Erythroblast (primary cell): ENCODE measurements around the gene SLC25A29.

ENCODE experiments used
- GATA1 ChIP-seq: IDR thresholded peaks from 2 replicates; pipeline ENCODE4 v1.6.1; 2011; ENCODE audit warnings: low read depth, mild to moderate bottlenecking, control low read depth, low read length, moderate library complexity
- POLR2A ChIP-seq: IDR thresholded peaks from 2 replicates; pipeline ENCODE4 v1.6.1; 2011; ENCODE audit warnings: mild to moderate bottlenecking, low read length

DNA sequence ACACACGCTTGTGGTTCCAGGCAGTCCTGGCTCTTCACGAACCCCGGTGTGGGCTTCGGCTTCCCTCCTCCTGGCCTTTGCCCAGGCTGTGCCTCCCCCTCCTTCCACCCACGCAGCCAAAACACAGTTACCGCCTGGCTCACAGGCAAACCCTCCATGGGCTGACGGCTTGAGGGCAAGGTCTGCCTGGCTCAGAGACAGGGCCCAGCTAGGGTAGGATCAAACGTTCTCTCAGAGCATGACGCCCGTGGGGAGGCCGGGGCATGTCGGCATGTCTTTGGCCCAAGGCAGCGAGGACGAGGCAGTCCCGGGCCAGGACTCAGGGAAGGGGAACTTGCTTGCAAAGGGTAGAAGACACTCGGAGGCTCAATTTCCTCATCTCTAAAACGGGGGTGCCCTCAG lies 19.0 kb upstream of the SLC25A29 start:
- no peak for TF ChIP-seq POLR2A
- TF ChIP-seq GATA1 = no peak
